Measurements from ENCODE around the gene HMGA1.

DNA sequence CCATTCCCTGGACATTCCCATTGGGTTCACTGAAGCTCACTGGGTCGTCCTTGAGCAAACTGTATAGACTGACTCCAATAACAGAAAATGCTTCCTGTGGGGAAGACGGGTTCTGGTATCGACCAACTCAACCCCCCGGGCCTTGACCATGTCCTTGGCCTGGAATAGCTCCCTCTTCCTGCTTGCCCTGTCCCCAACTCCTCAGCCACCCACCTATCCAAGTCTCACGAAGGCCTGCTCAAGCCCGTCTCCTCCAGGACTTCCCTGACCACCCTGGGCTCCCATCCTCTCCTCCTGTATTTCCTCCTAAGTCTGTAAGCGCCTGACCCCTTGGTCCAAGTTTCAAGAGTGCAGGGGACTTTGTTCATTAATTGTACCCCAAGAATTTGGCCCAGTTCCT, 2.8 kb upstream of the HMGA1 start:
- TF ChIP-seq, protein P1, sequence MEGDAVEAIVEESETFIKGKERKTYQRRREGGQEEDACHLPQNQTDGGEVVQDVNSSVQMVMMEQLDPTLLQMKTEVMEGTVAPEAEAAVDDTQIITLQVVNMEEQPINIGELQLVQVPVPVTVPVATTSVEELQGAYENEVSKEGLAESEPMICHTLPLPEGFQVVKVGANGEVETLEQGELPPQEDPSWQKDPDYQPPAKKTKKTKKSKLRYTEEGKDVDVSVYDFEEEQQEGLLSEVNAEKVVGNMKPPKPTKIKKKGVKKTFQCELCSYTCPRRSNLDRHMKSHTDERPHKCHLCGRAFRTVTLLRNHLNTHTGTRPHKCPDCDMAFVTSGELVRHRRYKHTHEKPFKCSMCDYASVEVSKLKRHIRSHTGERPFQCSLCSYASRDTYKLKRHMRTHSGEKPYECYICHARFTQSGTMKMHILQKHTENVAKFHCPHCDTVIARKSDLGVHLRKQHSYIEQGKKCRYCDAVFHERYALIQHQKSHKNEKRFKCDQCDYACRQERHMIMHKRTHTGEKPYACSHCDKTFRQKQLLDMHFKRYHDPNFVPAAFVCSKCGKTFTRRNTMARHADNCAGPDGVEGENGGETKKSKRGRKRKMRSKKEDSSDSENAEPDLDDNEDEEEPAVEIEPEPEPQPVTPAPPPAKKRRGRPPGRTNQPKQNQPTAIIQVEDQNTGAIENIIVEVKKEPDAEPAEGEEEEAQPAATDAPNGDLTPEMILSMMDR (IDR thresholded peaks at IDR 0.05) = no peak
- no peak for TF ChIP-seq POLR2A (IDR thresholded peaks at IDR 0.05)

Data from uterus (tissue), 2 donors.